Astrocyte (in vitro differentiated cells and primary cell): ENCODE measurements around the gene CD58. TPM values are rescaled to one million over a fixed set of nuclear protein-coding genes. Genes with fewer than 3 reads are reported as not detected.

ENCODE experiments used
- DNase-seq: peaks from one replicate; pipeline ENCODE4 v3.0.0-alpha.2; 2010; ENCODE audit warnings: low read depth
- FAIRE-seq: peaks from 2 replicates; lab custom pipeline; 2011; peaks lifted over from hg19 to GRCh38; lab: Jason Lieb, UNC
- H2AFZ ChIP-seq: 2 replicates; pipeline ENCODE4 v1.6.0; 2012; ENCODE audit warnings: low read depth, low read length, inconsistent platforms
- H3K27ac ChIP-seq: 2 replicates; pipeline ENCODE4 v1.5.1; 2011; ENCODE audit warnings: low read depth, low read length, inconsistent platforms
- H3K27me3 ChIP-seq: 2 replicates; pipeline ENCODE4 v1.6.0; 2011; ENCODE audit warnings: low read length, inconsistent platforms; ENCODE audit not compliant: insufficient read depth
- H3K36me3 ChIP-seq: 2 replicates; pipeline ENCODE4 v1.5.1; 2011; ENCODE audit warnings: low read length, inconsistent platforms; ENCODE audit not compliant: insufficient read depth
- H3K4me1 ChIP-seq: 2 replicates; pipeline ENCODE4 v1.5.1; 2011; ENCODE audit warnings: low read length, inconsistent platforms; ENCODE audit not compliant: insufficient read depth
- H3K4me2 ChIP-seq: 2 replicates; pipeline ENCODE4 v1.6.0; 2012; ENCODE audit warnings: low read length, inconsistent platforms
- H3K4me3 ChIP-seq: 2 replicates; pipeline ENCODE4 v1.5.1; 2011; ENCODE audit warnings: low read depth, mild to moderate bottlenecking, low read length, inconsistent platforms; ENCODE audit not compliant: insufficient read depth
- H3K79me2 ChIP-seq: 2 replicates; pipeline ENCODE4 v1.6.0; 2012; ENCODE audit warnings: mild to moderate bottlenecking, low read length, inconsistent platforms; ENCODE audit not compliant: insufficient read depth
- H3K9ac ChIP-seq: 2 replicates; pipeline ENCODE4 v1.6.0; 2012; ENCODE audit warnings: mild to moderate bottlenecking, low read length, inconsistent platforms
- H3K9me3 ChIP-seq: 2 replicates; pipeline ENCODE4 v1.5.1; 2012; ENCODE audit warnings: low read depth, mild to moderate bottlenecking, low read length, inconsistent platforms; ENCODE audit not compliant: insufficient read depth
- H4K20me1 ChIP-seq: 2 replicates; pipeline ENCODE4 v1.6.0; 2012; ENCODE audit warnings: low read length, inconsistent platforms; ENCODE audit not compliant: insufficient read depth
- H3K27ac Mint-ChIP-seq: one replicate; pipeline ENCODE4 v1.8.0; 2021; ENCODE audit warnings: mild to moderate bottlenecking, mixed read lengths; ENCODE audit not compliant: unreplicated experiment
- H3K27me3 Mint-ChIP-seq: one replicate; pipeline ENCODE4 v1.8.0; 2021; ENCODE audit warnings: low read depth, mixed read lengths; ENCODE audit not compliant: unreplicated experiment
- H3K36me3 Mint-ChIP-seq: one replicate; pipeline ENCODE4 v1.8.0; 2021; ENCODE audit warnings: low read depth, mixed read lengths; ENCODE audit not compliant: unreplicated experiment
- H3K4me1 Mint-ChIP-seq: one replicate; pipeline ENCODE4 v1.8.0; 2021; ENCODE audit warnings: low read depth, mixed read lengths; ENCODE audit not compliant: unreplicated experiment
- H3K4me3 Mint-ChIP-seq: one replicate; pipeline ENCODE4 v1.8.0; 2021; ENCODE audit warnings: mild to moderate bottlenecking, moderate library complexity, mixed read lengths; ENCODE audit not compliant: unreplicated experiment
- H3K9me3 Mint-ChIP-seq: one replicate; pipeline ENCODE4 v1.8.0; 2021; ENCODE audit warnings: mild to moderate bottlenecking, mixed read lengths; ENCODE audit not compliant: unreplicated experiment
- EZH2 ChIP-seq: IDR thresholded peaks from 2 replicates; pipeline ENCODE4 v1.6.1; 2012; ENCODE audit warnings: mild to moderate bottlenecking, low read length, inconsistent platforms; ENCODE audit not compliant: insufficient read depth
- total RNA-seq: library from RNA; stranded (reverse); gene quantifications from 2 replicates; pipeline ENCODE4 v1.2.1, GENCODE V29; 2021
- TF ChIP-seq, protein P1 (sequence below): IDR thresholded peaks from 2 replicates; pipeline ENCODE4 v1.5.1; 2011; ENCODE audit warnings: low read depth, mild to moderate bottlenecking, inconsistent platforms, low read length, moderate library complexity; ENCODE audit not compliant: insufficient read depth

The CD58 gene
- total RNA-seq, 1 donor from 2014 or later = 13.0 TPM

DNA sequence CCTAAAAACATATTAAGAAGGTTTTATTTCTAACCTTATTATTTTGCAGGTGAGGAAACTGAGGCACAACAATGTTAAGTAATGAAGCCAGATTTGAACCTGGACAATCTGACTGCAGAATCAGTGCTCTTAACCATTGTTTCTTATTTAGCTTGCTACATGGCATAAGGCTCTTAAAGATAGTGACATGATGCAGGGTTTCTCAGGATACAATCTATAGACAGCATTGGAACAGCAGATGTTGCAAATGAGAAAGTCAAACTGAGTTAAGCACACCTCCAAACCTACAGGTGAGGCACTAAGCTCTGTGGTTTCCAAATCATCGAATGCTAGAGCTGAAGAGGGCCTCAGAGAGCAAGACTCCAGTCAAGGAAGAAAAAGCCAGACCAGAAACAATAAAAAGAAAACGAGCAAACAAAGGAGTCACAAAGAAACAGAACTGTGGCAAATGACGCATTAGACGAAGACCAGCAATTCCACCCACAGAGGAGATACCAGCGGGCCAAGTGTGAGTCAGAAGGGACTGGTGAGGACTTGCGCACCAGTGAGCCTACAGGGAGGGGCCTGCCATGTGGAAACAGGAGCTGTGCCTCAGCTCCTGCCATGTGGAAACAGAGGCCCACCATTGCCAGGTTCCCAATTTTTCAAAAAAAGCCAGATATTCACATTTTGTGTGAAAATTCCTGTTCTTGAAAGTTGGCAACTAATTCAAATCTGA, 14.4 kb downstream of the CD58 start:
- peak overlapping the region; percentile 70 for H2AFZ ChIP-seq

DNA sequence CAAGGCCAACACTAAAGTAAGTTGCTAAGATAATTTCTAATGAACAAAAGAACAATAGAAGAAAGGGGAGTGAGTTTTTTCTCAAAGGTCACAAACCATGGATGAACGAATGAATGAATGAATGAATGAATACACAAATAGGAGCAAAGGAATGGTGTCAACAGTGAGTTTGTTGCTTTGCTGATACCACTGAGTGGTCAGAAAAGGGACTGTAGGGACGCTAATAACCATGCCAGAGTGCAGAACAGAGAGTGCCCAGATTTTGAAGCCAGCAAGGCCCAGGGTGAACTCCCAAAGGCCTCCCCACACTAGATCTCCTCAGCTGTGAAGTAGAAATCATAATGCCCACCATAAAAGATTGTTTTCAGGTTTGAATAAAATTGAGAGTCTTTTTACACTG, 15.9 kb downstream of the CD58 start:
- H3K36me3 ChIP-seq = no peaks in the 10 kb centered on the region
- DNase-seq (no peak), FAIRE-seq (no peak)
- no peak overlapping the region for H3K27ac ChIP-seq
- no peak overlapping the region for H3K4me2 ChIP-seq
- no peak overlapping the region for H2AFZ ChIP-seq
- Mint-ChIP-seq H3K36me3 (peaks cover 3% of the 10 kb centered on the region), H3K27ac (no peak overlapping the region), H3K9me3 (no peaks in the 10 kb centered on the region), H3K4me3 (no peak overlapping the region), H3K4me1 (peaks cover 15% of the 10 kb centered on the region), H3K27me3 (no peaks in the 10 kb centered on the region)
- no peaks in the 10 kb centered on the region for H3K27me3 ChIP-seq
- H4K20me1 ChIP-seq = no peaks in the 10 kb centered on the region
- no peak overlapping the region for H3K4me3 ChIP-seq
- no peaks in the 10 kb centered on the region for H3K9me3 ChIP-seq
- TF ChIP-seq, protein P1, sequence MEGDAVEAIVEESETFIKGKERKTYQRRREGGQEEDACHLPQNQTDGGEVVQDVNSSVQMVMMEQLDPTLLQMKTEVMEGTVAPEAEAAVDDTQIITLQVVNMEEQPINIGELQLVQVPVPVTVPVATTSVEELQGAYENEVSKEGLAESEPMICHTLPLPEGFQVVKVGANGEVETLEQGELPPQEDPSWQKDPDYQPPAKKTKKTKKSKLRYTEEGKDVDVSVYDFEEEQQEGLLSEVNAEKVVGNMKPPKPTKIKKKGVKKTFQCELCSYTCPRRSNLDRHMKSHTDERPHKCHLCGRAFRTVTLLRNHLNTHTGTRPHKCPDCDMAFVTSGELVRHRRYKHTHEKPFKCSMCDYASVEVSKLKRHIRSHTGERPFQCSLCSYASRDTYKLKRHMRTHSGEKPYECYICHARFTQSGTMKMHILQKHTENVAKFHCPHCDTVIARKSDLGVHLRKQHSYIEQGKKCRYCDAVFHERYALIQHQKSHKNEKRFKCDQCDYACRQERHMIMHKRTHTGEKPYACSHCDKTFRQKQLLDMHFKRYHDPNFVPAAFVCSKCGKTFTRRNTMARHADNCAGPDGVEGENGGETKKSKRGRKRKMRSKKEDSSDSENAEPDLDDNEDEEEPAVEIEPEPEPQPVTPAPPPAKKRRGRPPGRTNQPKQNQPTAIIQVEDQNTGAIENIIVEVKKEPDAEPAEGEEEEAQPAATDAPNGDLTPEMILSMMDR = no peak
- no peak for TF ChIP-seq EZH2
- H3K4me1 ChIP-seq = peaks cover 16% of the 10 kb centered on the region
- H3K9ac ChIP-seq = no peak overlapping the region
- peaks cover 37% of the 10 kb centered on the region for H3K79me2 ChIP-seq

More for the DNA sequence above, 14.4 kb downstream of the CD58 start:
- Histone ChIP-seq H4K20me1 (no peaks in the 10 kb centered on the region), H3K27me3 (no peaks in the 10 kb centered on the region), H3K4me3 (no peak overlapping the region), H3K27ac (peak overlapping the region; percentile 97), H3K9me3 (no peaks in the 10 kb centered on the region), H3K4me2 (peak overlapping the region; percentile 76), H3K79me2 (peaks cover 41% of the 10 kb centered on the region), H3K9ac (peak overlapping the region; percentile 81), H3K36me3 (no peaks in the 10 kb centered on the region), H3K4me1 (peaks cover 16% of the 10 kb centered on the region)
- H3K36me3 Mint-ChIP-seq = peaks cover 3% of the 10 kb centered on the region
- TF ChIP-seq EZH2 = no peak
- TF ChIP-seq, protein P1 = peak; percentile 8
- peak; percentile 99 for DNase-seq
- FAIRE-seq = no peak
- no peak overlapping the region for H3K27ac Mint-ChIP-seq
- H3K4me1 Mint-ChIP-seq = peaks cover 15% of the 10 kb centered on the region
- H3K27me3 Mint-ChIP-seq = no peaks in the 10 kb centered on the region
- no peaks in the 10 kb centered on the region for H3K9me3 Mint-ChIP-seq
- H3K4me3 Mint-ChIP-seq = no peak overlapping the region
